SK-N-MC (cell line): ENCODE data around the gene TSPYL2.

ENCODE experiments used
- DNase-seq: peaks from one replicate; pipeline ENCODE4 v3.0.0-alpha.2; 2011; ENCODE audit warnings: low read depth, low spot score
- H3K27ac ChIP-seq: fragments of 200-600 bp; sonication (generic); 2 replicates; pipeline ENCODE4 v1.5.1; 2016; ENCODE audit warnings: mixed run types
- H3K36me3 ChIP-seq: fragments of 200-600 bp; sonication (generic); 2 replicates; pipeline ENCODE4 v1.6.1; 2017; ENCODE audit warnings: antibody characterized with exemption, low read length, mixed read lengths; ENCODE audit not compliant: insufficient read depth
- H3K4me3 ChIP-seq: fragments of 200-600 bp; sonication (generic); 2 replicates; pipeline ENCODE4 v1.5.1; 2016
- H3K9ac ChIP-seq: fragments of 200-600 bp; sonication (generic); 2 replicates; pipeline ENCODE4 v1.8.0; 2017; ENCODE audit warnings: mixed run types, mixed read lengths; ENCODE audit not compliant: insufficient read length
- H3K9me3 ChIP-seq: fragments of 200-600 bp; sonication (generic); 2 replicates; pipeline ENCODE4 v1.6.1; 2017; ENCODE audit warnings: low read depth, mild to moderate bottlenecking, antibody characterized with exemption, low read length, moderate library complexity, mixed read lengths
- EZH2 ChIP-seq: fragments of 200-600 bp; sonication (generic); IDR thresholded peaks from one replicate; pipeline ENCODE4 v1.6.1; 2017; ENCODE audit warnings: antibody characterized with exemption
- FOXP2 ChIP-seq: optimal IDR thresholded peaks from 2 replicates; pipeline ENCODE3; 2011; ENCODE audit warnings: mild to moderate bottlenecking, moderate library complexity; ENCODE audit not compliant: insufficient read depth; ENCODE audit errors: extremely low read length, control extremely low read depth
- POLR2AphosphoS5 ChIP-seq: IDR thresholded peaks from 2 replicates; pipeline ENCODE4 v1.6.1; 2012; ENCODE audit warnings: mild to moderate bottlenecking, low read depth, low read length, borderline replicate concordance

The TSPYL2 gene

DNA sequence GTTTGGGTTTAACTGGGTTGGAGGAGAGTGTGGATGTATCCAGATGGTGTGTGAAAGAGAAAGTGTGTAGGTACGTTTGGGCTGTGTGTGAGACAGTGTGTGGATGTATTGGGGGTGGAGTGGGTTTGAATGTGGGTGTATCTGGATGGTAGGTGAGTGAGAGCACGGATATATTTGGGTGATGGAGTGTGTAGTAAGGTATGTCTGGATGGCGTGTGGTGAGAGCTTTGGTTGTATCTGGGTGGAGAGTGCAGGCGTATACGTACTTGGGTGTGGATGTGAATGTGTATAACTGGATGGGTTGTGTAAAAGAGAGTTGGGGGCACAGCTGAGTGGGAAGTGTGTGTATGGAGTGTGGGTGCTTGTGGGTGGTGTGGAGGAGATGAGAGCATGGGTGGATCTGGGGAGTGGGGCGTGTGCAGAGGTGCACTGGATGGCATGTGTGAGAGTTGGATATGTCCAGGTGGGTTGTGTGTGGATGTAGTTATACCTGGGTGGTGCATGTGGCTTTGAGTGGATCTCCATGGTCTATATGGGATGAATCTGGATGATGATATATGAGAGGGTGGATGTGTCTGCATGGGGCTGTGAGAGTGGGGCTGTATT is 26.8 kb upstream of the TSPYL2 start:
- Histone ChIP-seq H3K4me3 (no peak overlapping the region), H3K9me3 (no peaks in the 10 kb centered on the region), H3K27ac (no peak overlapping the region), H3K9ac (no peak overlapping the region), H3K36me3 (no peaks in the 10 kb centered on the region)
- TF ChIP-seq EZH2 (no peak), POLR2AphosphoS5 (no peak), FOXP2 (no peak)
- no peak for DNase-seq

GRCh38 chrX:53056292-53056691 is 25.9 kb upstream of the TSPYL2 start:
- H3K9me3 ChIP-seq: no peaks in the 10 kb centered on the region
- no peak overlapping the region for H3K27ac ChIP-seq
- DNase-seq: no peak
- TF ChIP-seq POLR2AphosphoS5 (no peak), FOXP2 (no peak), EZH2 (no peak)
- no peak overlapping the region for H3K4me3 ChIP-seq
- no peaks in the 10 kb centered on the region for H3K36me3 ChIP-seq
- no peak overlapping the region for H3K9ac ChIP-seq

- Histone ChIP-seq H3K9ac (no peak overlapping the region), H3K9me3 (no peaks in the 10 kb centered on the region), H3K36me3 (no peaks in the 10 kb centered on the region), H3K4me3 (no peak overlapping the region), H3K27ac (no peak overlapping the region)
- TF ChIP-seq POLR2AphosphoS5 (no peak), EZH2 (no peak), FOXP2 (no peak)
- no peak for DNase-seq
Measured at GRCh38 chrX:53065104-53065503, 17.1 kb upstream of the TSPYL2 start.

DNA sequence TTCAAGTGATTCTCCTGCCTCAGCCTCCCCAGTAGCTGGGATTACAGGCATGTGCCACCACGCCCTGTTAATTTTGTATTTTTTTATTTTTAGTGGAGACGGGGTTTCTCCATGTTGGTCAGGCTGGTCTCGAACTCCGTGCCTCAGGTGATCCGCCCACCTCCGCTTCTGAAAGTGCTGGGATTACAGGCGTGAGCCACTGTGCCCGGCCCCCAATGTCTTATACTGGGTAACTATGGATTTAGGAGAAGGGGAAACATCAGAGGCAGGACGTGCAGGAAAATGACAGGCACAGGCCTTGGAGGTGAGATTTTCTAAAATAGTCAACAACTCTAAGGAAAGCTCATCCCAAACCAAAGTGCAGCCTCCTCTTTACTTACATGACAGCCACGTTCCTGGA is 11.1 kb upstream of the TSPYL2 start:
- H3K4me3 ChIP-seq: no peak overlapping the region
- no peak for TF ChIP-seq EZH2
- no peak for TF ChIP-seq FOXP2
- TF ChIP-seq POLR2AphosphoS5: no peak
- DNase-seq: no peak
- H3K27ac ChIP-seq: no peak overlapping the region
- no peaks in the 10 kb centered on the region for H3K36me3 ChIP-seq
- no peak overlapping the region for H3K9ac ChIP-seq
- H3K9me3 ChIP-seq: no peaks in the 10 kb centered on the region

DNA sequence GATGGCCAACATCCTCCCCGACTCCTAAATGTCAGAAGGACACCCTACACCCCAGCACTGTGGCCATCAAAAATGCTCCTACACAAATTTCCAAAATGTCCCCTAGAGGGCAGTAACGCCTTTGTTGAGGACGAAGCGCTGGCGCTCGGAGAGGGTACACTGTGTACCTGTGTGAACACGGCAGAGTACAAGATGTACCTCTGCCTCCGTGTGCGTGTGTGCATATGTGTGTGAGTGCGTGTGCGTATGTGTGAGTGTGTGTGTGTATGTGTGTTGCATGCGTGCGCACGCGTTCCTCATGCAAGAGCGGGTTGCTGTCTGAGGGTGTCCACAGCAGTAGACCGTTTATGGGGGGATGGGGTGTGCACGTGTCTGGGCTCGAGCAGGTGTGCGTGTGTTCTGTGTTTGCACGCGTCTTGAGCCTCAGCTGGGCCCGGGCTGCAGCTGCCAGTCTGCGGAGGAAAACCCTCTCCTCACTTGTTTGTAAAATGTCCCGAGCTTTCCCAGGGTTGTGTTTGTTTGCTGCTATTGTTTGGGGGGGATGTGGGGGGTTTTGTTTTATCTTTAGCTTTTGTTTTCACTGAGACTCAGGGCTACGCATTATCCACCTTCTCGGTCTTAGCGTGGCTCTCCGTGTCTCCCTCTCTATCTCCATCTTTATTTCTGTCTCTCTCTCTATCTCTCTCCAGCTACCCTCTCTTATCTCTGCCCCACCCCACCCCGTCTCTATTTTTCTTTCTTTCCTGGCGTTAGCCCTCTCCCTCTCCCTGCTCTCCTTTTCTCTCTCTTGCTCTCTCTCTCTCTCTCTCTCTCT is 10.4 kb upstream of the TSPYL2 start:
- TF ChIP-seq POLR2AphosphoS5: peak; percentile 30; the same call in 1 of the 2 replicates
- no peak for TF ChIP-seq EZH2
- TF ChIP-seq FOXP2: no peak
- Histone ChIP-seq H3K27ac (peak overlapping the region; percentile 75; the same call in 1 of the 2 replicates), H3K36me3 (no peaks in the 10 kb centered on the region), H3K4me3 (peak overlapping the region; percentile 86), H3K9ac (peak overlapping the region; percentile 17), H3K9me3 (no peaks in the 10 kb centered on the region)
- DNase-seq: no peak

GRCh38 chrX:53072418-53073114 is 9.6 kb upstream of the TSPYL2 start:
- Histone ChIP-seq H3K27ac (peak overlapping the region; percentile 75), H3K9me3 (no peaks in the 10 kb centered on the region), H3K9ac (peak overlapping the region; percentile 17), H3K4me3 (peak overlapping the region; percentile 86), H3K36me3 (no peaks in the 10 kb centered on the region)
- DNase-seq: no peak
- no peak for TF ChIP-seq POLR2AphosphoS5

GRCh38 chrX:53073115-53073586 is 9.0 kb upstream of the TSPYL2 start:
- H3K27ac ChIP-seq: peak overlapping the region; percentile 75; the same call in 1 of the 2 replicates
- no peaks in the 10 kb centered on the region for H3K9me3 ChIP-seq
- no peak overlapping the region for H3K9ac ChIP-seq

GRCh38 chrX:53075011-53075410 is 7.2 kb upstream of the TSPYL2 start:
- Histone ChIP-seq H3K4me3 (no peak overlapping the region), H3K27ac (no peak overlapping the region), H3K9ac (no peak overlapping the region), H3K36me3 (no peaks in the 10 kb centered on the region), H3K9me3 (no peaks in the 10 kb centered on the region)
- TF ChIP-seq EZH2 (no peak), FOXP2 (no peak), POLR2AphosphoS5 (no peak)
- no peak for DNase-seq

More at GRCh38 chrX:53073115-53073586, 9.0 kb upstream of the TSPYL2 start:
- Histone ChIP-seq H3K4me3 (no peak overlapping the region), H3K36me3 (no peaks in the 10 kb centered on the region)
- no peak for DNase-seq
- no peak for TF ChIP-seq FOXP2
- no peak for TF ChIP-seq POLR2AphosphoS5
- no peak for TF ChIP-seq EZH2
